ENCODE results near the gene CABYR. TPM values are rescaled to one million over a fixed set of nuclear protein-coding genes. Genes with fewer than 3 reads are reported as not detected.

CABYR gene
- total RNA-seq, 2 experiments from 2014 or later = 1.3 to 2.1 TPM

DNA sequence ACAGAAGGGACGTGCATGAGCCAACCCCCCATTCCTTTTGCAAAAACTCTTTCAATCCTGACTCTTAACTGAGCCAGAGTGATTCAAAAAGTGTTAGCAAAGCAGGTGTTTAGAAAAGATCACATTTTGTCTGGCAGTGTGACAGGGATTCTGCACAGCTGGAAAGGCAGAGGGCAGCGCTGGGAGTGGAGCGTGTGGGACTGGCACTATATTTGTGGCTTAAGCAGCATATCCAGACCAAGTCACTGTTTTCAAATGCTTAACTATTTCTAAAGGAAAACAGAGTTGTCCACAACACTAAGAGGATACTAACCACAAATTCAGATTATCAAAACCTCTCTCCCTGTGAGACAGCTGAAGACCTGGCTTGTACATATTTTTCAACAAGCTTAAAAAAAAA is 19.0 kb downstream of the CABYR start:
- no peak overlapping the region for H3K27ac Mint-ChIP-seq
- no peak for ATAC-seq
- CTCF ChIA-PET = no interaction called here

DNA sequence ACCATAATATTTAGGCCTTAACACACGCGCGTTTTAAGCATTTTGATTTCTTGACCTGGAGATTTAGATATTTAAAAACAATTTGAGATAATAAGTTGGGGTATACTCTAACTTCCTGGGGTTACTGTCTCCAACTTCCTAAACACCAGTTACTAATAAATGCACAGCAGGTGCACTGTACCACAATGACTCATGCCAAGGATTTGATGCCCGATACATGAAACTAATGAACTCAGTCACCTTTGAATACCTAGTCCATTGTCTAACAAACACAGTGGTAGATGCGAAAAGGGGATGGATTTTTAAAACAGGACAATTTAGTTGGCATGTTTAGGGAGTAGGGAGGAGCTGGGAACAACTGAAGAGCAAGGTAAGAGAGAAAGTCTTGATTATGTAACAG is 21.2 kb downstream of the CABYR start:
- ChIA-PET POLR2A (no interaction called here), CTCF (no interaction called here)
- Mint-ChIP-seq H3K4me3 (no peak overlapping the region), H3K4me1 (ENCODE audit: low read depth) (no peaks in the 10 kb centered on the region), H3K27ac (no peak overlapping the region), H3K9me3 (no peaks in the 10 kb centered on the region), H3K36me3 (ENCODE audit: low read depth) (no peaks in the 10 kb centered on the region), H3K27me3 (no peaks in the 10 kb centered on the region)
- intact Hi-C loops (cut with micrococcal nuclease) = no loop called here
- TF ChIP-seq, protein P1, sequence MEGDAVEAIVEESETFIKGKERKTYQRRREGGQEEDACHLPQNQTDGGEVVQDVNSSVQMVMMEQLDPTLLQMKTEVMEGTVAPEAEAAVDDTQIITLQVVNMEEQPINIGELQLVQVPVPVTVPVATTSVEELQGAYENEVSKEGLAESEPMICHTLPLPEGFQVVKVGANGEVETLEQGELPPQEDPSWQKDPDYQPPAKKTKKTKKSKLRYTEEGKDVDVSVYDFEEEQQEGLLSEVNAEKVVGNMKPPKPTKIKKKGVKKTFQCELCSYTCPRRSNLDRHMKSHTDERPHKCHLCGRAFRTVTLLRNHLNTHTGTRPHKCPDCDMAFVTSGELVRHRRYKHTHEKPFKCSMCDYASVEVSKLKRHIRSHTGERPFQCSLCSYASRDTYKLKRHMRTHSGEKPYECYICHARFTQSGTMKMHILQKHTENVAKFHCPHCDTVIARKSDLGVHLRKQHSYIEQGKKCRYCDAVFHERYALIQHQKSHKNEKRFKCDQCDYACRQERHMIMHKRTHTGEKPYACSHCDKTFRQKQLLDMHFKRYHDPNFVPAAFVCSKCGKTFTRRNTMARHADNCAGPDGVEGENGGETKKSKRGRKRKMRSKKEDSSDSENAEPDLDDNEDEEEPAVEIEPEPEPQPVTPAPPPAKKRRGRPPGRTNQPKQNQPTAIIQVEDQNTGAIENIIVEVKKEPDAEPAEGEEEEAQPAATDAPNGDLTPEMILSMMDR (IDR thresholded peaks at IDR 0.05) = no peak
- DNase-seq (no peak), ATAC-seq (no peak)

More for the DNA sequence above, 19.0 kb downstream of the CABYR start:
- Mint-ChIP-seq H3K4me3 (no peak overlapping the region), H3K9me3 (no peaks in the 10 kb centered on the region), H3K27me3 (no peaks in the 10 kb centered on the region), H3K36me3 (ENCODE audit: low read depth) (no peaks in the 10 kb centered on the region), H3K4me1 (ENCODE audit: low read depth) (no peaks in the 10 kb centered on the region)
- TF ChIP-seq, protein P1 (IDR thresholded peaks at IDR 0.05) = no peak
- DNase-seq = no peak
- intact Hi-C loops (cut with micrococcal nuclease) = no loop called here
- POLR2A ChIA-PET = no interaction called here

DNA sequence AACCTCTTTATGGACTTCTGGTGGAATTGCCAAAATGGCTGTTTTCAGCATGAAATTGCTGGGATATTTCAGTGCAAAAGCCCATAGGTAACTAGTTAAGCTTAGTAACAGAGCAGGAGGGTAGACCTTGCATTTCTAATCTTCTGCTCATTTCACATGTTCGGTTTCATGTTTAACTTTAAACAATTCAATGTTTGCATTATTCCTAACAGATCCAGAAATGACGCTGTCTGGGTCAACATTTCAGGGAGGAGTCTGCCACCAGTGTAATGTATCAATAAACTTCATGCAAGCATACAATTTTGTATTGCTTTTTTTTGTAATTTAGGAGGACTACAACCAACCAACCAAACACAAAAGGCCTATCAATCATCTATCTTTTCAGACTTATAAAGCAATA is 22.4 kb downstream of the CABYR start:
- POLR2A ChIA-PET = no interaction called here
- no peak for DNase-seq
- CTCF ChIA-PET = no interaction called here

DNA sequence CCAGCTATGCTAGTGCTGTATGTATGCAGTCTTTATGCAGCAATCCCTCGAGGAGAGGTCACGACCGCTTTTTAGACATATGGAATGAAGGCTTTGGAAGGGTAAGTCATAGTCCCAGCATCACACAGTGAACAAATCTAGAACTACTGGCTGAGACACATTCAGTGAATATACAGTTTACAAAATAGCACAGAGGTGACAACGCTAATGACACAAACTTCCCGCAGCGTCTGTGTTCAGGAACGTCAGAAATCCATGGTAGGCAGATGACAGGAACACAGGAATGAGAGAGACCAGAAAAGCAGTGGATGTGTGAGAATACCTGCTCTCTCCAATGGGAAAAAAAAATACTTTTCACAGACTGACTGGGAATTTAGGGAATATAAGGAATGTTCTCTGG is 29.6 kb downstream of the CABYR start:
- no peak overlapping the region for H3K27ac Mint-ChIP-seq
- no peak for DNase-seq
- TF ChIP-seq, protein P1 (IDR thresholded peaks at IDR 0.05) = no peak
- no peaks in the 10 kb centered on the region for H3K9me3 Mint-ChIP-seq
- no peak for ATAC-seq
- no peaks in the 10 kb centered on the region for H3K27me3 Mint-ChIP-seq
- H3K4me1 Mint-ChIP-seq (ENCODE audit: low read depth) = no peaks in the 10 kb centered on the region
- ChIA-PET POLR2A (no interaction called here), CTCF (no interaction called here)
- intact Hi-C loops (cut with micrococcal nuclease) = no loop called here
- no peak overlapping the region for H3K4me3 Mint-ChIP-seq
- H3K36me3 Mint-ChIP-seq (ENCODE audit: low read depth) = no peaks in the 10 kb centered on the region

More for the DNA sequence above, 22.4 kb downstream of the CABYR start:
- Mint-ChIP-seq H3K27ac (no peak overlapping the region), H3K4me1 (ENCODE audit: low read depth) (no peaks in the 10 kb centered on the region), H3K27me3 (no peaks in the 10 kb centered on the region), H3K4me3 (no peak overlapping the region), H3K36me3 (ENCODE audit: low read depth) (no peaks in the 10 kb centered on the region), H3K9me3 (no peaks in the 10 kb centered on the region)
- TF ChIP-seq, protein P1 (IDR thresholded peaks at IDR 0.05) = no peak
- intact Hi-C loops (cut with micrococcal nuclease) = no loop called here
- no peak for ATAC-seq

DNA sequence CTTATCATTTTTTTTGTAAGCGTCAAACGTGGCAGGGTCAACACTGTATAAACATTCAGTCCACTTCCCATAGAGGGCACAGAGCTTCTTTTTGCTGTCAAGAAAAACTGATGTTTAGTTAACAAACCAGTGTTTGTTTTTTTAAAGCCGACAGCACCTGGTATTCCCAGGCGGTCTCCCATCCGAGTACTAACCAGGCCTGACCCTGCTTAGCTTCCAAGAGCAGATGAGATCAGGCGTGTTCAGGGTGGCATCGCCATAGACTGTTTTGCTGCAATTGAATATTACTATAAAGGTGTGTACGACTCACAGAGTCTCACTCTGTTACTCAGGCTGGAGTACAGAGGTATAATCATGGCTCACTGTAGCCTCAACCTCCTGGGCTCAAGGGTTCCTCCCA is 31.5 kb downstream of the CABYR start:
- Mint-ChIP-seq H3K9me3 (no peaks in the 10 kb centered on the region), H3K4me1 (ENCODE audit: low read depth) (no peaks in the 10 kb centered on the region), H3K36me3 (ENCODE audit: low read depth) (no peaks in the 10 kb centered on the region), H3K27me3 (no peaks in the 10 kb centered on the region), H3K4me3 (no peak overlapping the region), H3K27ac (no peak overlapping the region)
- TF ChIP-seq, protein P1 (IDR thresholded peaks at IDR 0.05) = no peak
- ChIA-PET POLR2A (no interaction called here), CTCF (no interaction called here)
- intact Hi-C loops (cut with micrococcal nuclease) = loop anchor here (10.0 kb wide), 1 partner anchor 314 kb away; no protein-coding TSS in a partner anchor
- DNase-seq (no peak), ATAC-seq (no peak)
